SK-N-SH (cell line): ENCODE results near the gene PPHLN1. TPM values are rescaled to one million over a fixed set of nuclear protein-coding genes. Genes with fewer than 3 reads are reported as not detected.

ENCODE experiments used
- CTCF ChIA-PET: fragments of 300-600, 350-600 bp; formaldehyde crosslinking; extraction: SDS; loops from one replicate; lab custom pipeline; 2021; lab: Yijun Ruan, JAX
- POLR2A ChIA-PET: fragments of 350-600 bp; sonication (Branson Sonifier 250); formaldehyde crosslinking; extraction: SDS; loops from one replicate; lab custom pipeline; 2020; ENCODE audit warnings: antibody characterized with exemption, inconsistent platforms; lab: Yijun Ruan, JAX
- DNase-seq: peaks from one replicate; pipeline ENCODE4 v3.0.0; 2012
- H2AFZ ChIP-seq: fragments of 200-600 bp; sonication (generic); 2 replicates; pipeline ENCODE4 v1.8.1; 2016; ENCODE audit warnings: antibody characterized with exemption, mild to moderate bottlenecking, low read depth
- H3F3A ChIP-seq: fragments of 200-600 bp; sonication (generic); replicated peaks from 2 replicates; pipeline ENCODE3; 2016; ENCODE audit warnings: antibody characterized with exemption, mild to moderate bottlenecking; ENCODE audit not compliant: insufficient read depth
- H3K27ac ChIP-seq, 2 experiments: fragments of 200-500 bp in 1 of 2; fragments of 200-600 bp in 1 of 2; sonication (Bioruptor generic) in 1 of 2; sonication (generic), shearing (Covaris generic) in 1 of 2; 2 replicates each; pipeline versions ENCODE4 v1.5.1 to v1.6.1; 2014 to 2016; ENCODE audit warnings: low read depth in 2 of 2, inconsistent platforms in 1 of 2, low read length in 1 of 2, mild to moderate bottlenecking in 1 of 2, mixed read lengths in 1 of 2
- H3K27me3 ChIP-seq: fragments of 200-600 bp; sonication (generic), shearing (Covaris generic); 2 replicates; pipeline ENCODE4 v1.6.1; 2016; ENCODE audit warnings: mixed run types; ENCODE audit not compliant: insufficient read depth
- H3K36me3 ChIP-seq, 2 experiments: fragments of 200-500 bp in 1 of 2; fragments of 200-600 bp in 1 of 2; sonication (Bioruptor generic) in 1 of 2; sonication (generic) in 1 of 2; replicated peaks in 1 of 2; 2 replicates each; pipeline versions ENCODE3 to v1.5.1; 2014 to 2016; ENCODE audit warnings: low read length in 1 of 2, mild to moderate bottlenecking in 1 of 2; ENCODE audit not compliant: insufficient read depth in 2 of 2, control insufficient read depth in 1 of 2
- H3K4me1 ChIP-seq, 2 experiments: fragments of 200-500 bp in 1 of 2; fragments of 200-600 bp in 1 of 2; sonication (Bioruptor generic) in 1 of 2; sonication (generic), shearing (Covaris generic) in 1 of 2; 2 replicates each; pipeline versions ENCODE4 v1.5.1 to v1.6.1; 2014 to 2016; ENCODE audit warnings: low read depth in 1 of 2, low read length in 1 of 2, mixed run types in 1 of 2; ENCODE audit not compliant: insufficient read depth in 2 of 2, control insufficient read depth in 1 of 2
- H3K4me2 ChIP-seq: fragments of 200-600 bp; sonication (generic), shearing (Covaris generic); 2 replicates; pipeline ENCODE4 v1.6.1; 2017; ENCODE audit warnings: mixed run types
- H3K4me3 ChIP-seq, 2 experiments: fragments of 200-500 bp in 1 of 2; fragments of 200-600 bp in 1 of 2; sonication (Bioruptor generic) in 1 of 2; sonication (generic), shearing (Covaris generic) in 1 of 2; 2 replicates each; pipeline versions ENCODE4 v1.5.1 to v1.8.1; 2014 to 2016; ENCODE audit warnings: low read depth in 2 of 2, inconsistent platforms in 1 of 2, low read length in 1 of 2, mild to moderate bottlenecking in 1 of 2, mixed read lengths in 1 of 2, moderate library complexity in 1 of 2
- H3K79me2 ChIP-seq: fragments of 200-600 bp; sonication (generic); 2 replicates; pipeline ENCODE4 v1.8.1; 2017; ENCODE audit warnings: mild to moderate bottlenecking; ENCODE audit not compliant: insufficient read depth
- H3K9ac ChIP-seq: fragments of 200-600 bp; sonication (generic); 2 replicates; pipeline ENCODE4 v1.6.1; 2017; ENCODE audit warnings: mixed run types
- H3K9me2 ChIP-seq: fragments of 200-600 bp; sonication (generic); 2 replicates; pipeline ENCODE4 v1.6.1; 2017; ENCODE audit warnings: mixed run types
- H3K9me3 ChIP-seq: fragments of 200-600 bp; sonication (generic); 2 replicates; pipeline ENCODE4 v1.6.1; 2017; ENCODE audit warnings: mixed run types, mild to moderate bottlenecking, moderate library complexity
- H4K20me1 ChIP-seq: fragments of 200-600 bp; sonication (generic); 2 replicates; pipeline ENCODE4 v1.6.1; 2017; ENCODE audit warnings: mild to moderate bottlenecking, mixed run types; ENCODE audit not compliant: insufficient read depth
- ELF1 ChIP-seq: IDR thresholded peaks from 2 replicates; pipeline ENCODE4 v1.4.0; 2012
- EP300 ChIP-seq, 2 experiments: IDR thresholded peaks; 2 replicates each; pipeline versions ENCODE4 v1.4.0 to v1.6.1; 2012; ENCODE audit warnings: borderline replicate concordance in 1 of 2, low read depth in 1 of 2, low read length in 1 of 2
- EZH2phosphoT487 ChIP-seq: fragments of 200-600 bp; sonication (generic); IDR thresholded peaks from 2 replicates; pipeline ENCODE4 v1.6.1; 2017; ENCODE audit warnings: low read depth, mixed run types, mild to moderate bottlenecking, antibody characterized with exemption, moderate library complexity, borderline replicate concordance
- FOSL2 ChIP-seq: IDR thresholded peaks from 2 replicates; pipeline ENCODE4 v1.4.0; 2012; ENCODE audit warnings: low read depth, mild to moderate bottlenecking, moderate library complexity, borderline replicate concordance
- FOXJ3 ChIP-seq: sonication (generic); formaldehyde crosslinking; IDR thresholded peaks from 2 replicates; pipeline ENCODE4 v1.5.1; 2020; ENCODE audit warnings: mild to moderate bottlenecking, missing genetic modification reagents
- FOXM1 ChIP-seq: IDR thresholded peaks from 2 replicates; pipeline ENCODE4 v1.4.0; 2012; ENCODE audit warnings: low read depth, mild to moderate bottlenecking
- MXI1 ChIP-seq: IDR thresholded peaks from 2 replicates; pipeline ENCODE4 v1.6.1; 2012; ENCODE audit warnings: mild to moderate bottlenecking, low read depth, low read length, improper control_type of control experiment
- NFIC ChIP-seq: IDR thresholded peaks from 2 replicates; pipeline ENCODE4 v1.4.0; 2012; ENCODE audit warnings: borderline replicate concordance
- NRF1 ChIP-seq: IDR thresholded peaks from 2 replicates; pipeline ENCODE4 v1.6.1; 2012; ENCODE audit warnings: low read depth, mild to moderate bottlenecking, low read length
- POLR2AphosphoS5 ChIP-seq: IDR thresholded peaks from 2 replicates; pipeline ENCODE4 v1.6.1; 2012; ENCODE audit warnings: low read depth, low read length
- RAD21 ChIP-seq: IDR thresholded peaks from 2 replicates; pipeline ENCODE4 v1.6.1; 2012; ENCODE audit warnings: mild to moderate bottlenecking, low read length
- RFX5 ChIP-seq: IDR thresholded peaks from 2 replicates; pipeline ENCODE4 v1.6.1; 2012; ENCODE audit warnings: mild to moderate bottlenecking, improper control_type of control experiment, low read length
- SIN3A ChIP-seq: IDR thresholded peaks from 2 replicates; pipeline ENCODE4 v1.6.1; 2012; ENCODE audit warnings: low read depth, mild to moderate bottlenecking, low read length, moderate library complexity, borderline replicate concordance
- SMC3 ChIP-seq: IDR thresholded peaks from 2 replicates; pipeline ENCODE4 v1.6.1; 2012; ENCODE audit warnings: low read depth, low read length, improper control_type of control experiment
- TCF12 ChIP-seq: IDR thresholded peaks from 2 replicates; pipeline ENCODE4 v1.4.0; 2012
- USF2 ChIP-seq: fragments of 150-350 bp; IDR thresholded peaks from 2 replicates; pipeline ENCODE4 v1.6.1; 2017; ENCODE audit warnings: antibody characterized with exemption, low read length, low read depth, borderline replicate concordance
- WGBS: methylation state at CpG from one replicate; pipeline ENCODE4 v1.1.6; 2017; ENCODE audit warnings: low lambda C conversion rate; 5-methylcytosine and 5-hydroxymethylcytosine counted together
- polyA plus RNA-seq, 3 experiments: library from polyadenylated mRNA; depleted of rRNA; stranded (reverse); fragments of >200 nt; gene quantifications; 2 replicates each; pipeline ENCODE4 v1.2.3, GENCODE V29; 2012

The PPHLN1 gene
- polyA plus RNA-seq, 1 of the 3 experiments (the other 2 are of a cell fraction) = 55.4 TPM

DNA sequence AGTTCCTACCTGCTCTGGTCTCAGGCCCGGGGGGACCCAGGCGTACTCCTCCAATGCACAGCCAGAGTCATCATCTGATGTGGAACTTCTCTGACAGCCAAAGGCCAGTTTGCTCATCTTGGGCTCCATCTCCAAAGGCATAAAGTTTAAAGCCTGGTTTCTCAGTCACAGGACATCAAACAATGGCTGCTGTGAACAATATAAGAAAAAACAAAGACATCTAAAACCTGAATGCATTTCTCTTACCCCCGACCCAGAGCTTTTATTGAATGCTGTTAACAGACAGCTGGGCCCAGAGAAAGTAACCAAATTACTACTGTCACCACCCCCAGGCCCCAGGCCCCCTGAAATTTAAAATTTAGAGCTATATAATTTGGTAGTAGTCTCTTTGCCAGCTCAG, 146.4 kb downstream of the PPHLN1 start:
- Histone ChIP-seq H3K27me3 (no peaks in the 10 kb centered on the region), H3K79me2 (no peaks in the 10 kb centered on the region), H3K4me2 (no peak overlapping the region), H3K9me3 (no peaks in the 10 kb centered on the region), H3K9me2 (no peaks in the 10 kb centered on the region), H3K9ac (no peak overlapping the region), H4K20me1 (no peaks in the 10 kb centered on the region), H2AFZ (no peak overlapping the region), H3K4me1 (peaks cover 0 to 6% of the 10 kb centered on the region in 2 experiments; a peak in 2 of 4 replicates), H3K4me3 (no peak overlapping the region), H3K36me3 (no peaks in the 10 kb centered on the region), H3F3A (no peaks in the 10 kb centered on the region), H3K27ac (no peak overlapping the region)
- 83% methylated on average over 3 of the region's 3 CpGs for WGBS
- ChIA-PET CTCF (interaction anchor here (1.3 to 7.8 kb wide), 3 partner anchors 10 to 859 kb away, joined by 3 to 41 read pairs (median 4); no protein-coding TSS in a partner anchor), POLR2A (no interaction called here)
- TF ChIP-seq MXI1 = no peak
- TF ChIP-seq ELF1 = no peak
- no peak for TF ChIP-seq FOXJ3
- no peak for TF ChIP-seq SIN3A
- no peak for TF ChIP-seq SMC3
- no peak for TF ChIP-seq TCF12
- no peak for TF ChIP-seq RAD21
- no peak for TF ChIP-seq RFX5
- TF ChIP-seq POLR2AphosphoS5 = no peak
- TF ChIP-seq USF2 = no peak
- no peak for TF ChIP-seq EZH2phosphoT487
- no peak for DNase-seq

DNA sequence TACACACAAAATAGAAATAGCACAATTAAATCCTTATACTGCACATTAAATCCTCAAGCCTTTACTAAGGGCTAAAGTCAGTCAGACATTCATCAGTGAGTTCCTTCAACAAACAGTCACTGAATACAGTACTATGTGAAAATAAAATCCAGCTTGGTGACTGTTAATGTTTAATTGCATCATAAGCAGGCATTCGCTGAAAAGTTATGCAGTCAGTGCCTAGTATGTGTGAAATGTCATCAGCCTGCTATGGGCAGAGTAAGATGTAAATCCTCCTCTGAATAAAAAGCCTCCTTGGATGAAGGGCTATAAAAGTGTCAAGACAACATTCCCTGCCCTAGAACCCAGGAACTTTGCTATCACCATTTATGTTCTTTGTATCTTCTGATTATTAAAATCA, 147.2 kb downstream of the PPHLN1 start:
- Histone ChIP-seq H2AFZ (no peak overlapping the region), H3K79me2 (no peaks in the 10 kb centered on the region), H3K9me3 (no peaks in the 10 kb centered on the region), H3K27me3 (no peaks in the 10 kb centered on the region), H3K9me2 (no peaks in the 10 kb centered on the region), H3K4me1 (peaks cover 0 to 6% of the 10 kb centered on the region in 2 experiments; a peak in 2 of 4 replicates), H3K36me3 (no peaks in the 10 kb centered on the region), H4K20me1 (no peaks in the 10 kb centered on the region), H3K27ac (no peak overlapping the region), H3F3A (no peaks in the 10 kb centered on the region), H3K4me2 (no peak overlapping the region), H3K4me3 (no peak overlapping the region), H3K9ac (no peak overlapping the region)
- ChIA-PET POLR2A (no interaction called here), CTCF (interaction anchor here (1.6 to 7.8 kb wide), 2 partner anchors 9 to 108 kb away, joined by 4 to 41 read pairs; no protein-coding TSS in a partner anchor)
- DNase-seq = no peak
- no peak for TF ChIP-seq TCF12
- TF ChIP-seq POLR2AphosphoS5 = no peak
- no peak for TF ChIP-seq USF2
- no peak for TF ChIP-seq FOXM1
- TF ChIP-seq SMC3 = no peak
- no peak for TF ChIP-seq FOSL2
- no peak for TF ChIP-seq NFIC
- no peak for TF ChIP-seq MXI1
- no peak for TF ChIP-seq RAD21
- TF ChIP-seq RFX5 = no peak
- no peak for TF ChIP-seq FOXJ3
- no peak for TF ChIP-seq EP300 (IDR thresholded peaks at IDR 0.05; ENCODE audit: borderline replicate concordance in 1 of 2, low read depth in 1 of 2, low read length in 1 of 2)
- no peak for TF ChIP-seq SIN3A
- TF ChIP-seq NRF1 = no peak
- TF ChIP-seq ELF1 = no peak
- 70% methylated on average over 1 of the region's 1 CpG for WGBS
